Measurements from ENCODE around the gene LEF1.
A peak's percentile ranks its signal among the peaks of the same experiment; 100 is the strongest.

The LEF1 gene

DNA sequence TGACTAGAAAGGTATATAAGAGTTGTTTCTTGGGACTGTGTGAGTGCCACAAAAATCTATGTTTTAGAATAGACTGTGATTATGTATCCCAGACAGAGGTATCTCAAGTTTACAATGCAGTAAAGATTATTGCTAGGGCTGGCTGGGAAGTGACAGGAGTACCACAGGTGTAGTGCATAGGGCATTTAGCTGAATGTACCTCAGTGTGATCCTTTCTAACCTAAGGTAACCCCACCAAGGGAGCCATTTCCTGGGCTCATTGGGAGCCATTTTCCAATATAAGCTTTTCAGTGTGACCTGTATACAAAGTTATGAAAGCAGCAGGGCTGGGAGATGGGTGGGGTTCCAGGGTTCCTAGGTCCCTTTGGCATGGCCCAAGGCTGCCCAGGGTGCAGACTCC is 6.1 kb upstream of the LEF1 start:
- DNase-seq, result no peak

DNA sequence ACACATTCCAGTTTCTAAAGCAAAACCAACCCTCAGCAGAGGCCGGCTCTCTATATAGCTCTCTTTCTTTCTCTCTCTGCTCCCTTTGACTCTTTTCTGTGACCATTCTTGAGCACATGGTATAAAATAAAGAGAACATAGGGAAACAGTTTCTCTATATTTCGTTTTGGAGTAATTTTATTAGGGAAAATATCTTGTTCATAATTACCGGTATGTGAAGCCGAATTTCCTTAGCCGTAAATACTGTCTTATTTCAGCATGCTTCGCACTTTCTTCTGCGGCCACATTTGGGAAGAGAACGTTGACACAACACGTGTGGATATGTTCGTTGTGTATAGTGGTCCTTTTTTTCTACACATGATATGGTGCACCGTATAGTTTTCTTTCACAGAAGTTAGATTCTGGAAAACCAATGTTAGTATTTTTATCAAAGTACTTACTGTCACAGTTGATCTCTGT is 4.9 kb upstream of the LEF1 start:
- DNase-seq, result no peak

DNA sequence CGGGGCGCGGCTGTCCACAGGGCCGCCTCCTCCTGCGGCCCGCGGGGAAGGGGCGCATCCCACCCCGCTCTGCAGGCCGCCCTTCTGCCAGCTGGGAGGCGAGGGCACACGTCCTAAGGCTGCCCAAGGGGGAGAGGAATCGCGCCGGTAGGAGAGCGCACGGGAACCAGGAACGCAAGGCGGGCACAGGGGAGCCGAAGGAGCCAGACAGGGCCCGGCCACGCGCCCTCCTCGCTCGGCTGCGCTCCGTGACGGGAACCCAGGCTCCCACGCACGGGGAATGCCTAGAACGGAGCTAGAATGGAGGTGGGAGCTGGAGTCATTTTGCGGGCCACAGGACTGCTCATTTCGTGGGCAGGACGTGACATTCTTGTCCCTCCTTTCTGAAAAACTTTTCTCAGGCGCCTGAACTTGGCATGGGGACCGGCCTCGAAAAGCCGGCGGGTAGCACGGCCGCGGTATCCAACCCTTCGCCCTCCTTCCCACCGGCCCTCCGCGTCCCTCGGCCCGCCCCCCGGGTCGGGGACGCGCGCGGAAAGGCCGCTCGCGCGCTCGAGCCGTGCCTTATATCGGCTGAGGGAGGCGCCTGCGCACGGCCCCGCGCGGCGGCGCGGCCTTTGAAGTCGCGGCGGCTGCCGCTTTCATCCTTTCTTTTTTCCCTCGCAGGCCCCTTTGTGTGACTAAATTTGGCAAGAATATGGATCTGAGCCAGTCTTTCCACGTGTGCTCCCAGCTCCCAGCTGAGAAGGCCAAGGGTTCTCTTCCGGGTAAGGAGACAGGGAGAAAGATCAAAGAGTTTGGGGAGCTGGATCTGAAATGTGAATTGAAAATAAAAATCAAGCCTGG is 4.2 kb upstream of the LEF1 start:
- peak; percentile 35 to 73 (median 62) for DNase-seq

DNA sequence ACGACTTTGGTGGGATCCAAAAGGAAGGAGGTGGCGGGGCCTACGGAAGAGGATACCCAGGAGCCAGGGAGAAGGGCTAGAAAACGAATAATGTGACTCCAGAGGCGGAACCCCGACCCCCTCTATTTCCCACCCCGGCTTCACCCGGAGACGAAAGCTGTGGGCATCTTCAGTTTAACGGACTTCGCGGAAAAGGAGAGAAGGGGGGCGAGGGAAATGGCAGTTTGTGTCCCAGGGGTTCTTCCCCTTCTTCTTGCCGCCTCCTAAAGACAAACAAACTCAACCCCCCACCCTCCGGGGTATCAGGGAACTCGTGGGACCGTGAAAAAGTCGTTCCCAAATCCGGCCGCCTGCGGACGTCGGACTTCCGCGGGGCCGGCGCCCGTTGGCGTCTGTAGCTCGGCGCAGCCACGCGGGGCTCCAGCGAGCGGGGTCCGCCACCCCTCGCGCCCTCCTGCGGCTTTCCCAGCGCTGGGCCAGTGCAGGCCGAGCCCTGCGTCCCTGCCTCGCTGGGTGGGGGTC is 3.6 kb upstream of the LEF1 start:
- DNase-seq, result peak in 3 of 4 experiments; percentile 8 to 33 (median 12)

DNA sequence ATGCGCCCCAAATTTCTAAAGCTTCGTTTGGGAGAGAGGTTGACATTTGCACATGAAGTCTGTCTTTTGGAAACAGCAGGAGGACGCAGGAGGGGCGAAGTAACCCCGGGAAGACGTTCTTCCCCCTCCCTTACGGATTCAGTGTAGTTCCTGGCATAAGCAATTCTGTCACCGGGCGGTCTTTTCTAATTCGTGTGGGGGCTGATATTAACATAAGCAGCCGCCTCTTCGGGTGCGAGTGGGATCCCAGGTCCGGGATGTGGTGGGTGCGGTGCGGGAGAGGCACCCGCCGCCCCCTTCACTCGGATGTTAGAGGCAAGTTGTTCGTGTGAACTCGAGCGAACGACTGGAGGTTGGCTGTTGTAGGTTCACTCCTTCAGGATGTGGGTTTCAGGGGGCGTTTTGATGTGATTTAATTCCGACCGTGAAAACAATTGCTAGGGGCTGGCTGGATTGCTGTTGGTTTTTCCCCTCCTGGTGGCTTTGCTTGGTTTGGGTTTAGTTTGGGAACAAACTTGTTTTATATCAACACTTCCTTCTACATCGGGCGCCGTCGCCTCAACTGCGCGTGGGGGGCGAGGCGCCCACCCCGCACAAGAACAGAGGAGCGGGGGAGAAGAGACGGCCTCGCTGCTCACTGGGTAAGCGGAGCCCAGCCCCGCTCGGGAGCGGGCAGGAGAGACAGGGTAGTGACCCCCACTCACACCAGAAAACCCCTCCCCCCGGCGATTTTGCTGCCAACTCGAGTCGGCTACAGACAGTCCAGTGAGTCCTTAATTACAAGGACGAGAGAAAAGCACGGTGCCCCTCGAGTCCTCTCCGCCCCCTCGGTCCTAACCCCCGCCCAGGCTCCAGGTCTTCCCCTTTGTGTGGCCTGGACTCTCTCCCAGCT is 2.9 kb upstream of the LEF1 start:
- peak; percentile 12 to 62 (median 47) for DNase-seq

DNA sequence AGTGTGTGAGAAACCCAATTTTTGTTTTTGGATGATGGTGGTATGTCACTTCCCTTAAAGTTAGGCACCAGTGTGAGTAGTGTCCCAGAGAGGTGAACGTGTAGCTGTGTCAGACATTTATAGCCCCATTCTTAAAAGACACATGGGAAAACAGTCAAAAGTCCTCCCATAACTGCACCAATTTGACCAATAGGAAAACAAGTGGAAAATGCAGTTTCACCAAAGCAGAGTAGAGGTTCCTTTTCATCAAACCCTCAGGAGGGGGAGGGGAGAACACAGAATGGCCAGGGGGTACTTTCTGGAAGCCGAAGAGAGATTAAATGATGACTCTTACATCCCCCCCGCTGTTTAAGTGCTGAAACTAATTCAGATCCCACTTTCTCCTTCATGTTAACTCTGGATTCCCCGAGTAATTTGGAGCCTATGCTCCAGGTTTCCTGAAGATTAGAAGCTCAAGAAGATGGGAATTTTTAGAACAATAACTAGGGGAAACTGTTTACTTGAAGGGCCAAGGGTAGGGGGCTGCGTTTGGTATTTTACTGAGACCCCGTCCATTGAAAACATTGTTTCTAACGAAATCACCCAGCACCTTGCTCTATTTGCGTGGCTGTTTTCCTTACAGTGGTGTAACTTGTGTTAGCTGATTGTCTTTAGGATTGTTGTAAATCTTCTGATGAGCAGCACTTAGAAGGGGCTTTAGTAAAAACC is 2.1 kb upstream of the LEF1 start:
- no peak for DNase-seq

DNA sequence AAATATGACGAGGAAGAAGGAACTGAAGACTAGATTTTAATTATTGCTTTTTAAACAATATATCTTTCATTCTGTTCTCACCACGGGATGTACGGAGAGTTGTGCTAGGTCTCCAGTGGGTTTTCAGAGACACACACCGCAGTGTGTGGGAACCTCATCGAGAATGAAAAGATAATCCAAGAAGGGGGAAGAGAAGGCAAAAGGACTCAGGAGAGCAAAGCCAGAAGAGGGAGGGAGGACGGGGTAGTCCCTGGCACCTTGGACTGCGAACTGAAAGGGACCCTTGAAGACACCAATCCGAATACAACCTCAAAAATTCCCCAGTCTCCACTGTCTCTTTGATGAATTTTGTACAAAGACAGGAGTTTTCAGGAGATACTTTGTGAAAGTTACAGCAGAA is 932 bp upstream of the LEF1 start:
- no peak for DNase-seq

DNA sequence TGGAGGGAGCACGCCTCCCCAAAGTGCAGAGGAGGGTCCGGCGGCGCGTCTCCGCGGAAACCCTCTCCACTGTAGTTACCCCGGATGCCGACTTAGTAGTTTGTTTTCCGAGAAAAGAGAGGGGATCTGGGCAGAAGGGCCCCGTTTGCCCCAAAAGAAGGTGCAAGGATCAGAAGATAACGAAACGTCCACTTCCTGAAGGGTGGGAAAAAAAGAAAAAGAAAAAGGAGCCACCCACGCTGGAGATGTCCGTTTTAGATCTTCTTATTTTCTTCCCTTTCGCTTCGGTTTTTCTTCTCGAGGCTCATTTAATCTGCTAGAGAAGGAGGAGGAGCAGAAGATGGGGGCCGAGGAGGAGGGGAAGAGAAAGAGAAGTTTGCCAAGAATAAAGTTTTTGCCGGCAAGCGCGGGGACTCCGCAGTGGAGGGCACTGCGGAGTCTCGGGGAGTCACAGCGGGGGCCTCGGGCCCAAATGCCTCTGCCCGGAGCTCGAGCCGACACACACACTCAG is 517 bp downstream of the LEF1 start:
- peak in 3 of 4 experiments; percentile 9 to 59 (median 55) for DNase-seq

DNA sequence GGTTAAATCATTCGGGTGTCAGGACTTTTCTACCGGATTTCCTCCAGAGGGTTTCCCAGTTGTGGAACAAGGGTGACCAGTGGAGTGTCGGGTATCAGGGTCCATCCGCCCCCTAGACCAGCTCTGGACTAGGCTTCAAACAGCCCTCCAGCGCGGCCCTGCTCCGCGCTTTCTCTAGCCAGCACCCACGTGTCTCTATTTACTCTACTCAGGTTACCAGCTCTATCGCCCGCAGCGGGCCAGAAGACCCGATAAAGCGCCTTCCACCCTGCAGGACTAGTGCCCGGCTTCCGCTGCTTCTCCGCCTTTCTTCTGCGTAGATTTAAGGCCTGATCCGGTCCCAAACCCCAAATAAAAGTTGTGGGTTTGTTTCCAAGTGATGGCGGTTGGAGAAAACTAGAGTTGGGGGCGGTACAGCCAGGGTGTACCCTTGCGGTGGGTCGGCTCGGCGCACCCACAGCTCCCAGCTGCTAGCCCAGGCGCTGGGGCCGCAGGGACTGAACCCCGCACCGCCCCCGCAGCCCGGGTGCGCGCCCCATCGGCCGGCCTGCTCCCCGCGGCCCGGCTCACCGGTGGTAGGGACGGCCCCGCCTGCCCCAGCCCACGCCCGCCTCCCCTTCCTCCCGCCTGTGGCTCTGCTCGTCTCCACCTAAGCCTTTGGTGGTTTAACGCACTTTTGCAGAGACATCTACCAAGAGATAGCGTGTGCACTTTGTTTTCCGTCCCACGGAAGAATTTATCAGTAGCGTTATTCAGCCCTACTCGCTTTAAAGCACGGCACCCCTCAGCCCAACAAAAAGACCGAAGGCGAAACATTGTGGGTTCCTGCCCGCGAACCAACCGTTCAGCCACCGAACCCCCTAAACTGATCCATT is 2.1 kb downstream of the LEF1 start:
- DNase-seq, result peak; percentile 17 to 56 (median 37)

DNA sequence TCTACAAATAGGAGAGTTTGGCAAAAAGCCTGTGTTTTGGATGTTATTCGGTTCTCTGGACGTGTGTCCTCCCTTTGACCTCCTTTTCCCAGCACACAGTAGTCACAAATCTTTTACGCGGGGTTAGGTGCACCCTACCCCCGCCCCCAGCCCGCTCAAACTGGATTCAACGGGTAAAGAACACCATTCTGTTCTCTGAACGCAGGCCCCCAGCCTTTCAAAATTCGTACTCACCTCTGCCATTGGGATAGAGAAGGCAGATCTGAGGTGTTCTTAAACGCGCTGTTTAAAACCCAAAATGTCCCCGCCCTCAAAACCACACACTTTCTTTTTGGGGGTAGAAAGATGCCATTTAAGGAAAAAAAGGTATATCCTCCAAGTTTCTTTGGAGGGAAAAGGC is 2.7 kb downstream of the LEF1 start:
- DNase-seq, result peak in 3 of 4 experiments; percentile 8 to 47 (median 37)

DNA sequence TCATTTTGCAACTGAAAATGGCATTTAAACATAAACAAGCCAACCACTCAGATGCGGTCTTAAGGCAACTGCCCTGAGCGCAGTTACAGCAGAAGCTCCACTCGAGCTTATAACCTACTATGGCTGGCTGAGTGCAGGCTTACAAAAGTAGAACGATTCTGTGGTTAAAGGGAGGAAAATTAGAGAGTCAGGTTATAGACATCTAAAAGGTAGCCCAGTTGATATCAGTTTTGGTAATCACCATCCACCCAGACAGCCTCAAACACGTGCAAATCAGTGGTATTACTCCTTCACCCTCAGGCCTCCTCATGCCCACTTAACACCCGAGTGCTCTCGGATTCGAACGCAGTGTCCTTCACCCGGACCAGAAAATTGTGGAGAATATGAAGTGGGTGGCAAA is 3.1 kb downstream of the LEF1 start:
- DNase-seq, result no peak

DNA sequence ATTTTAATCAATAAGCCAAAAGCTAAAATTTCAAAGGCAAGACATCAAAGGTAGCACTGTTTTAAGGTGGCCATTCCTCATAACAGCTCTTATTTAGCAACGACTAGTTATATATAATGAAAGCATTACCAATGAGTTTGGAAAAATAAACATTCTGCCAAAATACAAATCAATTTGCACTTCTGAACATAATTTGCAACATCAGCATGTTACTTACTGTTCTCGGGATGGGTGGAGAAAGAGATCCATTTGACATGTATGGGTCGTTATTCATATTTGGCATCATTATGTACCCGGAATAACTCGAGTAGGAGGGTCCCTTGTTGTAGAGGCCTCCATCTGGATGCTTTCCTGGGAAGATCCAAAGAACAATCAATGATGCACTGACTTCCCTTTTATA is 5.4 kb downstream of the LEF1 start:
- DNase-seq, result no peak

DNA sequence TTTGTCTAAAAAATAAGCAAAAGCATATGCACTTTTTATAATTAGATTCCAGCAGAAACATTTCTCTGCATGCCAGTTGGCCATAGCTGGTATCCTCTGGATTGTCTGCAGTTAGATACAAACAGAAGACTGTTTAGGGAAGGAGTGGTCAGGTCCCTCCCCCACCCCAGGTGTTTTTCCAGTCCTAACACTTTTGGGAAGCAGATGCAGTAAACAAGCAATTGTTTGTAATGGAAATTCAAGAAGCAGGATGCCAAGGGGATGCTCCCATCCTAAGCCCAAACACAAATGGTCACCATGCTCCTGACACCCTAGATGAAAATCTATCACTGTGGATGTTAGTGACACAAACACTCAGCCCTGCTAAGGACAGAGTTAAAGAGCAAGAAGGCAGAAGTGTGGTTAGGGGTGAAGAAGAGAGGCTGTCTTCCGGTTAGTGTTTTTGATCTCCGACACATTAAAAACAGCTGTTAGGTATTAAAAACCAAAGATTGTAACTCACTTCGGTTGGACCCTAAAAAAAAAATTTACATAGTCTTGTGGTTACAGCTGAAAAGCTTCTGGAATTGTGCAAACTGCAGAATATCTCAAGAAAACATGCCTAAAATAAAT is 7.9 kb downstream of the LEF1 start:
- no peak for DNase-seq

DNA sequence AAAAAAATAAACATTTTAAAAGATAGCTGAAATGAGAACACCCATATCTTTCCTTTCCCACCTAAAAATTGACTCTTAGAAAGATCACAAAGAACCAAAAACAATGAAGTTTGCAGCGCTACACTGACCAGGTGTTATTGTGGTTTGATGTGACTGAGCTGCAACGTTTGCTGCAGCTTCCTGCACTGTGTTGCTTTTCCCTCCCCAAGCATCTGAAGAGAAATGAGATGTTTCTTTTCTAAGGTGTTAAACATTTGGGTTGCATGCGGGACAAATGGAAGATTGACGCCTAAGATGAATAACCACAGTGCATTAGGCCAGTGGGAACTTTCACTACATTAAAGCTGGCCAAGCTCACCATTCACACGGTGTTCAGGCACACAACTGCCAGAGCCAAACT is 8.9 kb downstream of the LEF1 start:
- no peak for DNase-seq

DNA sequence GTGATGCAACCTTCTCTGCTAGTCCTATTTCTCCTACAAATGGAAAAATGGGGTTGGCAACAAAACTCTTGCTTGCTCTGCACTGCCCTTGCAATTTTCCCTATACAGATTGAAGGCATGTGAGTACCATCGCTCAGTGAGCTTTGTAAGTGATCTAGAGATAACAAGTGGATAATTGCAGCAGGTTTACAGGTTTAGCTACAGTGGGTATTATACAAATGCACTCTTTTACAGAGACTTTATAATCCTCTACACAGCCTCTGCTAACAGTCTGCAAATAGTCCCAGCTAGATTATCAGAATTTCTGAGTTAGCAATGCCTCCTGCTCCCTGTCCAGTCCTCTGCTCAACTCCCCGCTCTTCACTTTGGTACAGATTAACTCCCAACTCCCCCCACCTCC is 11.1 kb downstream of the LEF1 start:
- no peak for DNase-seq

DNA sequence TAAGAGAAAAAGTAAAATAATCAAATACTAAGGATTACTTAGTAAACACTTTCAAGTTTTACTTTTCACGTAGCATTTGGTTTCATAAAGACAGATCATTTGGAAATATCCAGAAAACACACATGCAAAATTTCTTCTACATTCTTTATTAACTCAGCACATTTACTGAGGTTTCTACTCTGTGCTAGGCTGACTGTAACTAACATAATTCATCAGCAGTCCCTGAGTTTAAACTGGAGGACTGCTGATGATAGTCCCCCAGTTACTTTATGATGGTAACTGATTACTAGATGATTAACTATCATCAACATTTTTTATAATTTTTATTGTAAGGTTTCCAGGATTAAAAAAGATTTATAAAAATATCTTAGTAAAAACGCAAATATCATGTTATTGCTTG is 12.3 kb downstream of the LEF1 start:
- no peak for DNase-seq

DNA sequence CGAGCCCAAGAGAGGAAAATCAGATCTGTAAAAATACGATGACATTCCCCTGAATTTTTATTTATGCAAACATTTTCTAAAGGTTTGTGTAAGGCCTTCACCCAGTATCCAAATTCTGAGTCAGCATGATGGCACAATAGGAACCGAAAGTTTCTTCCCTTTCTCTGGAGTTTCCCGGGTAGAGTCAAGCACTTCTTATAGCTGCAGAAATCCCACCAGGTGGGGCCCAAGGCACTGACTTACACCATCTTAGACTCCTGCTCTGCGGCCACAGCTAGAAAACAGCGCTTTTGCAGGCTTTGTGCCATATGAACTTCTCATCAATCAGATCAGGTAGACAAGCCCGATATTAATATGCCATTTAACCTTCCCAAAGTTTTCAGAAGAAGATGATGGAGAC is 13.4 kb downstream of the LEF1 start:
- peak in 3 of 4 experiments; percentile 7 to 23 (median 13) for DNase-seq

DNA sequence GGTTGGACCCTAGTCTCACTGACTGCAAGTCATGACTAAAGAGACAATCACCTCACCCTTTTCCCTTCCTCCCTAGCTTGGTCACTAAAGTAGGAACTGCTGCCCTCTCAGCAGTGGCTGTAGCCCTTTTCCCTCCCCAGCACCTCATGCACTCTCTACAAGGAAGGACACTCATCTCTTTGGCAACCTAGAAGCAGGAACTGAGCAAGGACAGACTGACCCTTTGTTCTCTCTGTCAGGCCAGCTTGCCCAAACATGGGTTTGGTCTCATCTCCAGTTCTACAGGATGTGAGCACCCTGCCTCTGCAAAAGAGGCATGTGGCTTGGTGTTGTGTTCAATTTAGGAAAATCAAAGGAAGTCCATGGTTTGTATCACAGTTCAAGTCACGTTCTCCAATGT is 15.8 kb downstream of the LEF1 start:
- DNase-seq, result no peak

DNA sequence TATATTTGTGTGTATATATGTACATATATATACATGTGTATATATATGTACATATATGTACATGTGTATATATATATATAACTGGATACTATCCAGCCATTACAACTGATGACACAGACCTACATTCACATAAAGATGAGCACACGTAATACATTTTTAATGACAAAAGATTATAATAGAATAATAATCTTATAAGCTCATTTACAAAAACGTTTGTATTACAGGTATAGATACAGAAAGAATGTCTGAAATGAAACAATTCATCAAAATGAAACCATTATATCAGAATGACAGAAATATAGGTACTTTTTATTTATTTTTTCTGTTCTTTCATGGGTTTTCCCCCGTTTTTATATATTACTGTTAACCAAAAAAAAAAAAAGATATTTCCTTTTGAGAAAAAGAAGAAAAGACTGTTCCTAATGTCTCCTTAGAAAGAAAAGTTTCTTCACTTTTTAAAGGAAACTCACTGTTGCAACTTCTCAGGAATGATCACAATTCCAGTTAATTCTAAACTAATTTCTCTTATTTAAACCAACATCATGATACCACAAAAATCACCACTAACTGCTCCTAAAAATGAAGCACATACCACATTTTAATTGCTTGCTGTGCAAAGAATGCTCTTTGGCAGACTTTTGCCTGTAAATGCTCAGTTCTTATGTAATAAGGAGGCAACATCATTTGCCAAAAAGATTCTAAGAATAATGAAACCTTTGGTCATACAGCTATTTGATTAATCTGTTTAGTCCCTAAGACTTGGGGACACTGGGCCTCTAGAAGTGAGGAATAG is 18.9 kb downstream of the LEF1 start:
- no peak for DNase-seq

DNA sequence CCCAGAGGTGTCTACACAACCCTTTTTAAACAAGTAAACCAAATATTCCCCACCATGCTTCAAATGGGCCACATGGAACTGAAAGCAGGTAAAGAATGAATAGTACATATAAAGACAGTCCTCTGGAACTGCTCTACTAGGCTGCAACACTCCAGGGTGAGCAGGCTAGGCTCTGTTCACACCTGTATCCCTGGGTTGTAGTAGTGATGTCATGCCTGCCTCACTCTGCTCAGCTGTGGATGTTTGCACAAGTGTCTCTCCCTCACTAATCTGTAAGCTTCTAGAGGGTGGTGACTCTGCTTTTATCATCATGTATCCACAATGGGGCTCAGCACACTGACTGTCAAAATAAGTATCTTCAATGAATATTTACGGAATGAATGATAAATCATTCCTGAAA is 20.4 kb downstream of the LEF1 start:
- DNase-seq, result no peak

Measured in activated naive CD4-positive, alpha-beta T cell (primary cell).